Measurements from ENCODE around the gene SETDB2.

DNA sequence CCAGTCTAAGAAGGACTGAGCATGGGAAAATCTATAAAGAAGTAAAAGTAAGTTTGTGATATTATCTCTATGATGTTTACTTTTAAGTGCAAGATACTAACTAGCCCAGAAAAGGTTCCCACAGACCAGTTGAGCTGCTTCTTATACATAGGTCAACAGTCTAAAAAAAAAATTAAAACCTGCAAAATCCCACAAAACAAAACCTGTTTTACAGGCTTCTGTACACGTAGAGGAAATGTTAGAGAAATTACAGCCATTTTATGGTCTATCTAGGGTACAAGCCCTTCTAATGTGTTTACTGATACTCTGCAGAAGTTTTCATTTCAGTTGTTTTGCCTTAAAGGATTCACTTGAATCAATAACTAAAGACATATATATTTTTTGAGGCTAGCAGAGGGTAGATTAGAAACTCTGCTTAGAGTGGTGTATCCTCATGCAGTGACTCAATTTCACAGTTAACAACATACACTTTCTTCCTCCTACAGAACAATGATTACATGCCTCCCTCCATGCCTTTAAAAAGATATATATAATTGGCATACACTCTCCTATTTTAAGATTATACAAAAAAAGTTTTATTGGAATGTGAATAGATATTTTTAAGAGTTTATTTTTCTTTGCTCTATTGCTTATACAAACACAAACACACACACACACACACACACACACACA lies 44.1 kb upstream of the SETDB2 start:
- TF ChIP-seq, protein P1, sequence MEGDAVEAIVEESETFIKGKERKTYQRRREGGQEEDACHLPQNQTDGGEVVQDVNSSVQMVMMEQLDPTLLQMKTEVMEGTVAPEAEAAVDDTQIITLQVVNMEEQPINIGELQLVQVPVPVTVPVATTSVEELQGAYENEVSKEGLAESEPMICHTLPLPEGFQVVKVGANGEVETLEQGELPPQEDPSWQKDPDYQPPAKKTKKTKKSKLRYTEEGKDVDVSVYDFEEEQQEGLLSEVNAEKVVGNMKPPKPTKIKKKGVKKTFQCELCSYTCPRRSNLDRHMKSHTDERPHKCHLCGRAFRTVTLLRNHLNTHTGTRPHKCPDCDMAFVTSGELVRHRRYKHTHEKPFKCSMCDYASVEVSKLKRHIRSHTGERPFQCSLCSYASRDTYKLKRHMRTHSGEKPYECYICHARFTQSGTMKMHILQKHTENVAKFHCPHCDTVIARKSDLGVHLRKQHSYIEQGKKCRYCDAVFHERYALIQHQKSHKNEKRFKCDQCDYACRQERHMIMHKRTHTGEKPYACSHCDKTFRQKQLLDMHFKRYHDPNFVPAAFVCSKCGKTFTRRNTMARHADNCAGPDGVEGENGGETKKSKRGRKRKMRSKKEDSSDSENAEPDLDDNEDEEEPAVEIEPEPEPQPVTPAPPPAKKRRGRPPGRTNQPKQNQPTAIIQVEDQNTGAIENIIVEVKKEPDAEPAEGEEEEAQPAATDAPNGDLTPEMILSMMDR (IDR thresholded peaks at IDR 0.05 in 4 of 5, conservative IDR thresholded peaks at IDR 0.05 in 1 of 5), result no peak
- TF ChIP-seq POLR2A (IDR thresholded peaks at IDR 0.05), result no peak
